Cardiac fibroblast (primary cell): ENCODE results near the gene RIMS3.
A peak's percentile ranks its signal among the peaks of the same experiment; 100 is the strongest.

Experiments used
- DNase-seq, 2 donors: peaks; one replicate each; pipeline versions ENCODE4 v3.0.0 to v3.0.0-alpha.2; 2010; ENCODE audit warnings: low read depth in 2 of 2
- H3K4me3 ChIP-seq, 2 donors: replicated peaks in 1 of 2; 1 replicate in 1 of 2; 2 replicates in 1 of 2; pipeline ENCODE4 v1.5.1; 2011; ENCODE audit warnings: low read depth in 2 of 2, low read length in 2 of 2, mild to moderate bottlenecking in 2 of 2, moderate library complexity in 1 of 2
- TF ChIP-seq, protein P1 (sequence below): IDR thresholded peaks from one replicate; pipeline ENCODE4 v1.5.1; 2011; ENCODE audit warnings: low read depth, mild to moderate bottlenecking, low read length, inconsistent platforms

The RIMS3 gene

DNA sequence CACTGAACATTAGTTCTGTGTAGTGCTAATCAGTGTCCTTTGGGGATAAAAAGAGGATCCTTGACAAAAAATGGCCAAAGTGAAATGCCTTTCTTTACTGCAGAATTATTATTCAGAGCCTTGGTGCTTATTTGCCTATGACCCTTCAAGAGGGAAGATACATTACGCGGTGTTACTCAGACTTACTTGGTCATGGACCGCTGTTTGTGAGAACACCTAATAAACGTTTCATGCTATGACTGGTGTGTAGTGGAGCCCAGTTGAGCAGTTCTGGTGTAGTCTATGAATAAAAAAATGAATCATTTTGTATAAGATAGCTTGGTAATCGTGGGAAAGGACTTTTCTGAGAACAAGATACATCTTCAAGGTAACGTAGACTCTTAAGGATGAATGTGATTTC is 34.3 kb upstream of the RIMS3 start:
- H3K4me3 ChIP-seq, result no peak overlapping the region
- TF ChIP-seq, protein P1, sequence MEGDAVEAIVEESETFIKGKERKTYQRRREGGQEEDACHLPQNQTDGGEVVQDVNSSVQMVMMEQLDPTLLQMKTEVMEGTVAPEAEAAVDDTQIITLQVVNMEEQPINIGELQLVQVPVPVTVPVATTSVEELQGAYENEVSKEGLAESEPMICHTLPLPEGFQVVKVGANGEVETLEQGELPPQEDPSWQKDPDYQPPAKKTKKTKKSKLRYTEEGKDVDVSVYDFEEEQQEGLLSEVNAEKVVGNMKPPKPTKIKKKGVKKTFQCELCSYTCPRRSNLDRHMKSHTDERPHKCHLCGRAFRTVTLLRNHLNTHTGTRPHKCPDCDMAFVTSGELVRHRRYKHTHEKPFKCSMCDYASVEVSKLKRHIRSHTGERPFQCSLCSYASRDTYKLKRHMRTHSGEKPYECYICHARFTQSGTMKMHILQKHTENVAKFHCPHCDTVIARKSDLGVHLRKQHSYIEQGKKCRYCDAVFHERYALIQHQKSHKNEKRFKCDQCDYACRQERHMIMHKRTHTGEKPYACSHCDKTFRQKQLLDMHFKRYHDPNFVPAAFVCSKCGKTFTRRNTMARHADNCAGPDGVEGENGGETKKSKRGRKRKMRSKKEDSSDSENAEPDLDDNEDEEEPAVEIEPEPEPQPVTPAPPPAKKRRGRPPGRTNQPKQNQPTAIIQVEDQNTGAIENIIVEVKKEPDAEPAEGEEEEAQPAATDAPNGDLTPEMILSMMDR, result no peak
- DNase-seq, result peak in 1 of 2 donors; percentile 20

DNA sequence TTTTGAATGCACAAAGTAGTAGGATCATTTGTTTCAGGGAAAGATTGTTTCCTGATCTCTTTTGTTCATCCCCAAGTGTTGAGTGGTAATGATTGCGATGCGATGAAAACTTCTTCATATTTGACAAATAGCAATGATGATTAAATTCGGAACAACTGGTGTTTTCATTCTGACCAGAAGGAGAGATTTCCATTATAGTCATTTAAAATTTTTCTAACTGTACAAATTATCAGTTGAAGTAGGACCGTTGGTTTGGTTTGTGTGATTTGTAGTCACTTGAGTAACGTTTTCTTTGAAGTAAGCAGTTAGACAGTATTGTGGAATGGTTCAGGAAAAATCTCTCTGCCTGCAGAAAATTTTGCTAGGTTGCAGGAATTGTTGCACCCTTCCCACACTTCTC is 32.0 kb upstream of the RIMS3 start:
- TF ChIP-seq, protein P1, result no peak
- DNase-seq, result no peak
- H3K4me3 ChIP-seq, result no peak overlapping the region

DNA sequence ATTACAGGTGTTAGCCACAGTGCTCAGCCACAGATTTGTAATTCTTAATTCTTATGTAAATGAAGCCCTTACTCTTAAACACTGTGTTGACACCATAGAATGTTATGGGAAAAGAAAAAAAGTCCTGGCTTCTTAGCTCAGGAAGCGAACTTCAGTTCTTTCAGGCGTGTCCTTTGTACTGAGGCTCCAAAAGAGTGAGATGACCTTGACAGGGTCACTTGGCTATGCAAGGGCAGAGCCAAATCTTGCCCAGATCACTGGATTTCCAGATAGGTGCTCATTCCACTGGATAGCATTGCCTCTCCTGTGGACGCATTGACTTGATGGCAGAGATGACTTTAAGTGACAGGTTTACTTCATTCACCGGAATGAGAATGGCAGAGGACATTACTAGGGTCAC is 30.8 kb upstream of the RIMS3 start:
- DNase-seq, result no peak
- H3K4me3 ChIP-seq, result no peak overlapping the region
- TF ChIP-seq, protein P1, result no peak

DNA sequence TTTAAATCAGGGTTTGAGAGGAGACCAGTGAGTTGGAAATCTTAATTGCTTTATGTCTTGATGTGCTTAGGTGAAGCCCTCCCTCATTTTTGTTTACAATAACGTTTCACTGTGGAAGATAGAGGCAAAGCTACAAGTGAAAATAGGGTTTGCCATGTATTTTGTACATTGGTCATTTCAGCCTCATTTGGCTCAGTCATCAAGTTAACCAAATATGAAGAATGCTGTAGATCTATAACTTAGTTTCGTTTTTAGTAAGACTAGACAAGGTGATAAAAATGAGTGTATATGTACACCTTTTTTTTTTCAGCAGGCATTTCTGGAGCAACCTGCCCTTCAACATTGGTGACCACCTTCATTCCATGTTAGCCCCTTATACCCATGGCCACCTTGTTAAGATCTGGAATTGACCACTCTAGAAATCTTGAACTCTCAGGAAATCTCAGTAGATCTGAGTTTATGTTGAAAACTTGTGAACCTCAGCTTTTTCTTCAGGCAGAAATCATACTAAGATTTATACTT is 28.9 kb upstream of the RIMS3 start:
- TF ChIP-seq, protein P1, result no peak
- H3K4me3 ChIP-seq, result no peak overlapping the region
- DNase-seq, result no peak

DNA sequence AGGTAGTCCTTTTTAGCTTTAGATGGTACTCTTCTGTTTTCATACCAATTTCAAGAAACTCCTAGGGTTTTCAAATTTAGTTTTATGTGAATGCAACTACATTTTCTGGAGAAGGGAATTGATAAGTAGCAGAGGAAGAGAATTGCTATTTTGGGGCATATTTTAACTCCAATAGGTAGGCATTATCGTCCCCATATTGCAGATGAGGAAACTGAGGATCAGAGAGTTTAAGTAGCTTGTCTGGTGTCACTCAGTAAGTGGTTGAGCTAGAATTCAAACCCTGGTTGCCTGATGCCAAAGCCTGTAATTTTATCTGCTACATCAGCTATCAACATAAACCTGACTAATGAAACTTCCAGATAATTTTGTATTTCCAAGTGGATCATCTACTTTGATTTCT is 27.9 kb upstream of the RIMS3 start:
- TF ChIP-seq, protein P1, result no peak
- DNase-seq, result no peak
- H3K4me3 ChIP-seq, result no peak overlapping the region

DNA sequence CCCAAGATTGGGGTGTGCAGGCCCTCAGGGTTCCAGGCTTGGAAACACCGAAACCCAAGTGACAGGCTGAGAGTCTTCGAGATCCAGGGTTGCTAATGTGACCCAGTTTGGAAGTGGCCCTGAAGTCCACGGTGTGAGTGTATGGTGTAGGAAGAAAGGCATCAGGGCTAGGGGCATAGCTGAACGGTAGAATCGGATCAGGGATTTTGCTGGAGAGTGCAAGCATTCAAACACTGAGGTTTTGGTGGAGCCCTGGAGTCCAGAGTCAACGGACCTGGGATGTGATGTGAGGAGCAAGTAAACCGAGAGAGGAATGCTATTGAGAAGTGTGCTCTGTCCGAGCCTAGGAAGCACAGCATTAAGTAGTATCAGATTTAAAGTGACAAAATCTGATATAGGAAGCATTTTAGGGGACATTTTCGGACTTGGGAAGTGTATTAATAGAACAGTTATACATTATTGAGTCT is 27.0 kb upstream of the RIMS3 start:
- TF ChIP-seq, protein P1, result no peak
- peak; percentile 34 for DNase-seq
- H3K4me3 ChIP-seq, result peak overlapping the region; percentile 79 to 89
